ENCODE measurements around the gene AHNAK. TPM values are rescaled to one million over a fixed set of nuclear protein-coding genes. Genes with fewer than 3 reads are reported as not detected.

AHNAK gene
- total RNA-seq, 1 donor from 2014 or later, result 14.9 TPM

- Histone ChIP-seq H2AFZ (replicated peaks) (no peak overlapping the region), H4K20me1 (ENCODE audit: low read depth) (peaks cover 25% of the 10 kb centered on the region), H3K4me3 (peak overlapping the region; percentile 72), H3K9ac (no peak overlapping the region), H3K9me3 (ENCODE audit: low read depth) (no peaks in the 10 kb centered on the region), H3K36me3 (no peaks in the 10 kb centered on the region), H3K27me3 (peaks cover 64% of the 10 kb centered on the region), H3K4me2 (peak overlapping the region; percentile 98), H3K79me2 (ENCODE audit: low read depth) (no peaks in the 10 kb centered on the region), H3K27ac (no peak overlapping the region), H3F3A (ENCODE audit: low read depth) (peaks cover 38% of the 10 kb centered on the region), H3K4me1 (peaks cover 20% of the 10 kb centered on the region)
- peak; percentile 39 for DNase-seq (ENCODE audit: low spot score)
- Mint-ChIP-seq H3K4me3 (peak overlapping the region; percentile 92), H3K27me3 (ENCODE audit: insufficient read depth, low read depth) (peaks cover 27% of the 10 kb centered on the region), H3K4me1 (peaks cover 67% of the 10 kb centered on the region), H3K27ac (peak overlapping the region; percentile 74), H3K36me3 (no peaks in the 10 kb centered on the region), H3K9me3 (no peaks in the 10 kb centered on the region)
- TF ChIP-seq CTCF (IDR thresholded peaks at IDR 0.05), result no peak
- TF ChIP-seq EZH2phosphoT487 (IDR thresholded peaks at IDR 0.05), result peak; percentile 24
- TF ChIP-seq EZH2 (IDR thresholded peaks at IDR 0.05), result peak; percentile 28
Measured at GRCh38 chr11:62544581-62545436, 1.8 kb downstream of the AHNAK start.

DNA sequence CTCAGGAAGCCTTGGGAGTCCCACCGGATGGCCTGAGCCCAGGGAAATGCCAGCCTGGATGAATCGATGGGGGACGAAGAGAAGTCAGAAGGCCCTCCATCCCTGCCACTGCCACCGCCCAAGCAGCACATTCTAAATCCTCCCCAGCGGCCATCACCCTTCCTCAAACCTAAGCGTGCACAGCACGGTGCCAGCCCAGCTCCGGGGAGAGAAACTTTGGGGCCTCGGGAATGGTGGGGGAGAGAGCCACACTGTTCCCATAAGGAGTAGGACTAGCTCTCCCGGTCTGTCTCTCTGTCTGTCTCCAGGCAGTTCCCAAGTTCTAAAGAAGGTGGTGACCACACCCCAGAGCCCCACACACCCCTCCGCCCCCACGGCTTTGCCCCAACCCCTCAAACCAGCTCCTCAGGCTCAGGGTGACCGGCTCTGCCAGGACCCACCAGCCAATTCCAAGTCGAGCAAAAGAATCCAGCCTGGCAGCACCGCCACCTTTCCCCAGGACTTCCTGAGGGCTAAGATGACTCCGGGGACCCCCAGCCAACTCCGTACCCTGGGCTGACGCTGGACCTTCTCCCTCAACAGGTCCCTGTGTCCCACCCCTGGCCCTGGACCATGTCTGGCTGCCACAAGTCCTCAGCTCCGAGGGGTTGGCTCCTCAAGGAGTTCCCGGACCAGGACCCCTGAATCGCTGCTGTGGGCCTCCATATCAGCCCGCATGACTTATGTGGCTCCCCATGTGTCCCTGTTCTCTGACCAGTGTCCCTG lies 2.7 kb downstream of the AHNAK start:
- H3K4me3 ChIP-seq, result no peak overlapping the region
- peaks cover 61% of the 10 kb centered on the region for H3K27me3 ChIP-seq
- Mint-ChIP-seq H3K4me1 (peaks cover 70% of the 10 kb centered on the region), H3K4me3 (peak overlapping the region; percentile 92), H3K27ac (no peak overlapping the region), H3K36me3 (no peaks in the 10 kb centered on the region), H3K9me3 (no peaks in the 10 kb centered on the region), H3K27me3 (ENCODE audit: insufficient read depth, low read depth) (peaks cover 23% of the 10 kb centered on the region)
- H2AFZ ChIP-seq (replicated peaks), result no peak overlapping the region
- no peaks in the 10 kb centered on the region for H3K9me3 ChIP-seq (ENCODE audit: low read depth)
- H3K79me2 ChIP-seq (ENCODE audit: low read depth), result no peaks in the 10 kb centered on the region
- H3K27ac ChIP-seq, result no peak overlapping the region
- peaks cover 25% of the 10 kb centered on the region for H4K20me1 ChIP-seq (ENCODE audit: low read depth)
- no peak overlapping the region for H3K4me2 ChIP-seq
- H3K4me1 ChIP-seq, result peaks cover 24% of the 10 kb centered on the region
- TF ChIP-seq EZH2phosphoT487 (IDR thresholded peaks at IDR 0.05) (peak; percentile 23), EZH2 (IDR thresholded peaks at IDR 0.05) (no peak)
- H3K36me3 ChIP-seq, result no peaks in the 10 kb centered on the region
- no peak for DNase-seq (ENCODE audit: low spot score)
- no peak overlapping the region for H3K9ac ChIP-seq
- H3F3A ChIP-seq (ENCODE audit: low read depth), result peaks cover 35% of the 10 kb centered on the region

DNA sequence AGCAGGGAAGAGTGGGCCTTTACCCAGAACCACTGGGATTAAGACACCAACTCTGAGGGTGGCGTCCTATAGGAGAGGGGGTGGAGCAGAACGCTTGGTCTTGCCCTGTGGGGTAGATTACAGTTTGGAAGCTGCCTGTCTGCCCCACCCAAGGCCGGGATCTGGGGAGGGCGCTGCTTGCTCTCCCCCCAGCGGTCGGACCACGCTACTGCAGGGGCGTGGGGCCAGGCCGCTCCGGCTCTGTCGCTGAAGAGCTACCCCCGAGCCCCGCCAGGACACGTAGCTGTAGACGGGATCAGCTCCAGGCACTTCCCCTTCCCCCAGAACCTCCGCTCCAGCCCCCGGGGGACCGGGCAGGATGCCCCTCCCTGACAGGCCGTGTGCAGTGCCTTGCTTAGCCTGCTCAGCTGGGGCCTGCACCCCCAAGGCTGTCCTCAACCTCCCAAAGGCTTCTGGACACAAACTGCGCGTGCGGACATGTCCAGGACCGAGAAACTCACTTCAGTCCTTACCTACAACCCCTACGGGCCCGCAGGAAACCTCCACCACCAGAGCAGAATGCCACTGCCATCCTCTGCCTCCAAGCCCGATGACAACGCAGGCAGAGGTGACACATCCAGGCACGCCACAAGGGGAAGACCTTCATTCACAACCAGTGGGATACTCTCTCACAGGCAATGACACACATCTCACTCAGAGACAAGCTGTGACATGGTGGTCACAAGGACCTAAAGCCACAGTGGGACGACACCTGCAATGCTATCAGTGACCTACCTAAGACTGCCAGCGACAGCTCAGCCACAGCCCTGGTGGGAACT lies 3.6 kb downstream of the AHNAK start:
- no peaks in the 10 kb centered on the region for H3K36me3 ChIP-seq
- H3K27ac Mint-ChIP-seq, result no peak overlapping the region
- peaks cover 29% of the 10 kb centered on the region for H3K27me3 Mint-ChIP-seq (ENCODE audit: insufficient read depth, low read depth)
- DNase-seq (ENCODE audit: low spot score), result peak; percentile 89
- peak overlapping the region; percentile 22 for H3K4me3 ChIP-seq
- H2AFZ ChIP-seq (replicated peaks), result no peak overlapping the region
- no peak overlapping the region for H3K9ac ChIP-seq
- H3K4me1 Mint-ChIP-seq, result peaks cover 70% of the 10 kb centered on the region
- H3K9me3 ChIP-seq (ENCODE audit: low read depth), result no peaks in the 10 kb centered on the region
- no peaks in the 10 kb centered on the region for H3K79me2 ChIP-seq (ENCODE audit: low read depth)
- H3F3A ChIP-seq (ENCODE audit: low read depth), result peaks cover 27% of the 10 kb centered on the region
- H3K9me3 Mint-ChIP-seq, result no peaks in the 10 kb centered on the region
- H3K27me3 ChIP-seq, result peaks cover 52% of the 10 kb centered on the region
- TF ChIP-seq EZH2phosphoT487 (IDR thresholded peaks at IDR 0.05) (no peak), EZH2 (IDR thresholded peaks at IDR 0.05) (no peak), CTCF (IDR thresholded peaks at IDR 0.05) (peak; percentile 92)
- H4K20me1 ChIP-seq (ENCODE audit: low read depth), result peaks cover 25% of the 10 kb centered on the region
- peak overlapping the region; percentile 72 for H3K4me3 Mint-ChIP-seq
- H3K27ac ChIP-seq, result no peak overlapping the region
- H3K4me1 ChIP-seq, result peaks cover 24% of the 10 kb centered on the region
- H3K36me3 Mint-ChIP-seq, result no peaks in the 10 kb centered on the region
- H3K4me2 ChIP-seq, result peak overlapping the region; percentile 68
